Right kidney (tissue), 1 donor: ENCODE measurements around the gene PIK3R4.

ENCODE experiments used
- DNase-seq: peaks from one replicate; pipeline ENCODE4 v3.0.0-alpha.2; 2016

The PIK3R4 gene

GRCh38 chr3:130743354-130743753 lies 3.3 kb downstream of the PIK3R4 start:
- DNase-seq = no peak

DNA sequence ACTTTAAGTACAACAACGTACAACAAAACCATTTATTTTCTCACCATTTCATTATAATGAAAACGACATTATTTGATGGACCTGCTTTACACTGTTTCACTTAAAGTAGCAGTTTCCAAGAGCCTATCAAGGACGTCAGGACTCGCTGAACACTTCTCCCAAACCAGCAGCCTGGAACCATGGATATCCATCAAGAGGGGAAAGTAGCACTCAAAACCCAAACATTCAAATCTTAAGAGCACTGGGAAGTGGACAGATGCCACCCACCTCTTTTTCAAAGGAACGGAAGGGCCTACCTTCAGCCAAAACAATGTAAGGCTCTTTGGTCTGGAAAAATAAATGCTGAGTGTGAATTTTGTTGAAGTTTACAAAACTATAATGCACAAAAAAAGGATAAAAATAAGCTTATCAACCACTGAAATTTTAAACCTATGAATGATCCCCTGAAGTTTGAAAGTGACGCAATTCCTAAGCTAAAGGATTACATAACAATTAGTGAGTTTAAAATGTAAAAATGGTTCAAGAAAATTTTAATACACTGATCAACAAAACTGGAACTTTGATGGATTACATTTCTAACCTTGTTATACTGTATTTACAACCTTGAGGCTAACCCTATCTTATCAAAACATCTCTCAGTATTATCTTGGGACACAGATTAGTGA lies 4.6 kb downstream of the PIK3R4 start:
- DNase-seq = no peak

DNA sequence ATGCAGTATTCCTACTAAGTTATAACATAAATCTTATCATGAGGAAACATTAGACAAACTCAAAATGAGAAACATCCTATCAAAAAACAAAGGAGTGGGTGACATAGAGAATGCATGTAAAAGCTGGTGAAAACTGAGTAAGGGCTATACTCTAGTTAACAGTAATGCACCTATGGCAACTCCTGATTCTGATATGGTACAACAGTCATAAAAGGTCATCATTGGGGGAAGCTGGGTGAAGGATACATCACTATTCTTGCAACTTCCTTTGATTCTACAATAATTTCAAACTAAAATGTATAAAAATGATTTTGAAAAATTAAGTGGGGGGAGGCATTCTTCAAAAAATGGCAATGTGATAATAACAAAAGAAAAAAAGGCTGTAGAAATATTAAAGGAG lies 6.8 kb downstream of the PIK3R4 start:
- DNase-seq = no peak

- no peak for DNase-seq
These were observed 8.4 kb downstream of the PIK3R4 start for GRCh38 chr3:130738241-130738640.

- DNase-seq = no peak
These were observed 9.0 kb downstream of the PIK3R4 start for GRCh38 chr3:130737622-130738021.

DNA sequence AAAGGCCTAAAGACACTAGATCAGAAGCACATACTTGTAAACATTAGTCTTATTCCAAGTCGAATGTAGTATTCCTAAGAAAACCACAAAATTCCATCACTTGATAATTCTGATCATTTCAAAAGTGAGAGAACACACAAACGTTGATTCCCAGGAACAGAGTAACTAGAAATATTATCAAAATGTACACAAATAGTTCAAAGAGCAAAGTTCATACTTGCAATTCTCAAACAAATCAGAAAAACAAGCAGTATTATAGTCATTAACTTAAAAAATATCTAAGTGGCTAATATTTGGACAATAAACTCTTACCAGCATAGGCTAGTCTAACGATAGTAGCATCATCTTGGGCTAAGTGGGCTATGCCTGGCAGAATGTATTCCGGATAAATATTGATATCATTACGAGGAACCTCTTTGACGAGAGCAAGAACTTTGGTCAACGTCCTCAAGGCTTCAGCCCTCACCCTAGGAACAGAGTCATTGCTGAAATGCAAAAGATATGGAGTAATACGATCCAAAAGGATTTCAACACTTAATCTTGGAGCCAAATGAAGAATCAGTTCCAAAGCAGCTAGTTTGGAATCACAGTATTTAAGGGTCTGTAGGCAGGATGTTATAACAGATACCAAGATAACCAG lies 13.3 kb downstream of the PIK3R4 start:
- no peak for DNase-seq

DNA sequence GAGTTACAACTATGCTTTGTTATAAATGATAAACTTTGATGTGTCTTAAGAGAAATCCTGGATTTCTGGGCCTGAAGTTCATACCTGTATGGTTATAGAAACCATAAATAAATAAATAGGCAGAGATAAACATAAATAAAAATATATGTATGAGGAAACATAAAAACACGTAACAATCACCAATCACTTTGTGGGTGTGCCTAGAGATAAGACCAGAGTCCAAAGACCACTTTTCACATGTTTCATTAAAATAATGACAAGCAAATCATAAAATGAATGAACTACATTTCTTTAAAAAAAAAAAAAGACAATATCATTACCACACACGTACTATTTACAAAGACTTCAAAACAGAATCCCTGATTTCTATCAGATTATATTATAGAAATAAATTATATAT lies 14.1 kb downstream of the PIK3R4 start:
- no peak for DNase-seq

- no peak for DNase-seq
These were observed 14.8 kb downstream of the PIK3R4 start for GRCh38 chr3:130731817-130732216.

GRCh38 chr3:130729154-130729553 lies 17.5 kb downstream of the PIK3R4 start:
- no peak for DNase-seq

GRCh38 chr3:130728037-130728436 lies 18.6 kb downstream of the PIK3R4 start:
- DNase-seq = no peak

DNA sequence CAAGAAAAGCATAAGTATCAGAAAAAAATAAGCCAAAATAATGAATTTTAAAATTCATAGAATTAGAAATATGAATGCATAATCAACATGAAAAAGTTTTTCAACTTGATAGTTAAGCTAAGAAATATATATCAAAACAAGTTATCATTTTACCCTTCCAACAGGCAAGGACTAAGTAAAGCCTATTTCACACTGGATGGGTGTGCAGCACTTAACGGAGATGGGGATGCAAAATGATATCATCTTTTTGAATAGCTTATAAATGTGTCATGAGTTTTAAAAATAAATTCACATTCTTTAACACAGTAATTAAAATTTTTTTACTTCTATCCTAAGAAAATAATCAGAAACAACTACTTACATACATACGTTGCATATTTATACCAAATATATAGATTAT lies 20.9 kb downstream of the PIK3R4 start:
- no peak for DNase-seq

DNA sequence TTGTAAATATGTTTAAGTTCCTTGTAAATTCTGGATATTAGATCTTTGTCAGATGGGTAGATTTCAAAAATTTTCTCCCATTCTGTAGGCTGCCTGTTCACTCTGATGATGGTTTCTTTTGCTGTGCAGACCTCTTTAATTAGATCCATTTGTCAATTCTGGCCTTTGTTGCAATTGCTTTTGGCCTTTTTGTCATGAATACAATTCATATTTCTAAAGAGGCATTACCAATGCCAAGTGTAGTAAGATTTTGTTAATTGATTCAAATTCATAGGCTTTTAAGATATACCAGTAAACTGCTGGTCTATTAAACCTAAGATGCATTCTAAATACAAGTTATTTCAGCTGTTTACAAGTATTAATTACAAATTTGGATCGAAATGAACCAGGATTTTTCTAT lies 31.0 kb downstream of the PIK3R4 start:
- no peak for DNase-seq

- DNase-seq = no peak
These were observed 33.8 kb downstream of the PIK3R4 start for GRCh38 chr3:130712718-130713423.

- DNase-seq = no peak
These were observed 34.9 kb downstream of the PIK3R4 start for GRCh38 chr3:130711565-130712324.

GRCh38 chr3:130709671-130710070 lies 37.0 kb downstream of the PIK3R4 start:
- no peak for DNase-seq

DNA sequence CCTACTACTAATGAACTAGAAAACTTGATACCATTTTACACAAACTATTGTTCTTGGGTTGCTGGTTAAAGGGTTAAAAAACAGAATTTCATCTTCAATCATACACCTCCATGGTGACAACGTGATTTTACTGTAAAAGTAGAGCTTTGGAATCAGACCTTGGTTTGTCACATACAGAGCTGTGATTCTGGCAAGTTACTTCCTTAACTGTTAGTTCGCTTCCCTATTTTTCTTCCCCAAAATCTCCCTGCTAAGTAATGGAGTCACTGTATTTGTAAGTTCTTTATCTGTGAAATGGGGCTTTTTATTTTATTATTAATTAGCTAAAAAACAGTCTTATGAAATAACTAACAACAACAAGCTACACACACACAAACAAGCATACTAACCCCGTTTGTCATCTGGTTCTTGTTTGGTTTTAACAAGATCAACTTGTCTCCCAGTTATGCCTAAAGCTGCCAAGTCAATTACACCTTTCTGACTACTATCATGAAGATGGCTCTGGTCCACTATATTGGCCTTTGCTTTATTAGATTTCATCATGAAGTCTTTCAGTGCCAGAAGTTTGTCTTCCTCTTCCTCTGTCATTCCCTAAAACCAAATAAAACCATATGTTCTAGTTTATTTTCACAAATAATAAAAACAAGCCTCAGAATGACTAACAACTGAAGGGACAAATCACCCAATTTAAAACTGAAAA lies 38.6 kb downstream of the PIK3R4 start:
- DNase-seq = no peak

DNA sequence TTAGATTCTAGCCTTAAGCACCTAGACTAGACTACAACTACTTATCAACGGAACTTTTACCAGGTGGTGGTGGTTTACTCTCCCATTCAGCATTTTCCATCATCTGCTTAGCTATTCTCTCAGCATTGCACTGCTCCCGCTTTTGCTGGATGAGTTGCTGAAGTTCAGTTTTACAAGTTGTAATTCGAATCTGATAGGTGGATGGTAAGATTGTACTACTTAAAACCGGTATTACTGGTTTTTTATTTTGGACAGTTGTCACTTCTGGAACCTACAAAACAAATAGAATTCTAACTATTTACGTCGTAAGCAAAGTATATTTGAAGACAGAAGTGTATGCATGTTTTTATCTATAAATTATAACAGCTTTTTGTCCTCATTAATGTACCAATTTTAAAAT lies 41.1 kb downstream of the PIK3R4 start:
- no peak for DNase-seq

- DNase-seq = no peak
These were observed 43.6 kb downstream of the PIK3R4 start for GRCh38 chr3:130702985-130703384.

DNA sequence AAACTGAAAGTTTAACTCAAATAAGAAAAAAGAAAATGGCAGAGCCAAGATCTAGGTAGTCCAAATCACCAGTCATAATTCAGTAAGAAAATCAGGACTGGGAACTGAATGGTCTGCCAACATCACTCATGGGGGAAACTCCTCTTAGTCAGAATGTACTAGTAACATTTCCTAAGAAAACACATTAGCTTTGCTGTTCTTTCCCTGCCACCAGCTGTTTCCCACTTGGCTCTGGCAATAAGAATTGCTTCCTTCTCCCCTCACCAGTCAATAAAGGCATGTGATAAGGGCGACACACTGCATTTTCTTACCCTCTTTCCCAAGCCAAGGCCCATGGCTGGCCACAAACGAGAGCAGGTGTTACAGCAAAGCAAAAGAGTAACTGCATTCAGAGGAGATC lies 46.1 kb downstream of the PIK3R4 start:
- no peak for DNase-seq

- no peak for DNase-seq
These were observed 46.9 kb downstream of the PIK3R4 start for GRCh38 chr3:130699765-130700164.

GRCh38 chr3:130693314-130693713 lies 53.3 kb downstream of the PIK3R4 start:
- no peak for DNase-seq

- no peak for DNase-seq
These were observed 54.2 kb downstream of the PIK3R4 start for GRCh38 chr3:130692455-130692854.
